ENCODE data around the gene CFB.
"Not testable (repeated sequence)": the region's sequence is repeated elsewhere in the genome, so short reads cannot be mapped to it uniquely, and the experiment has no call there.

CFB gene

GRCh38 chr6:31905041-31905440 is 40.9 kb upstream of the CFB start (continued):
- no peak for TF ChIP-seq TSHZ2 (CRISPR knock-in tag; IDR thresholded peaks at IDR 0.05)
- no peak for TF ChIP-seq ZNF8 (CRISPR knock-in tag; IDR thresholded peaks at IDR 0.05)

GRCh38 chr6:31906122-31906521 is 39.8 kb upstream of the CFB start:
- ATAC-seq, result no peak
- TF ChIP-seq ISL1 (CRISPR knock-in tag; IDR thresholded peaks at IDR 0.05), result no peak
- no peak for TF ChIP-seq TCF4 (CRISPR knock-in tag; IDR thresholded peaks at IDR 0.05; ENCODE audit: borderline replicate concordance)
- no peak for TF ChIP-seq ESRRG (CRISPR knock-in tag; IDR thresholded peaks at IDR 0.05)
- no peak for TF ChIP-seq ZNF565 (CRISPR knock-in tag; conservative IDR thresholded peaks at IDR 0.05; ENCODE audit: low read depth)
- TF ChIP-seq ZC3H10 (CRISPR knock-in tag; IDR thresholded peaks at IDR 0.05), result no peak
- no peak for TF ChIP-seq ZNF70 (CRISPR knock-in tag; IDR thresholded peaks at IDR 0.05)
- no peak for TF ChIP-seq PPARA (CRISPR knock-in tag; IDR thresholded peaks at IDR 0.05; ENCODE audit: borderline replicate concordance)
- no peak for TF ChIP-seq SNAI2 (CRISPR knock-in tag; IDR thresholded peaks at IDR 0.05)
- TF ChIP-seq ZFP30 (CRISPR knock-in tag; IDR thresholded peaks at IDR 0.05), result no peak
- no peak for TF ChIP-seq CSRNP3 (CRISPR knock-in tag; IDR thresholded peaks at IDR 0.05)

- not testable (repeated sequence) for ATAC-seq
These were observed 39.2 kb upstream of the CFB start for GRCh38 chr6:31906727-31907126.

GRCh38 chr6:31907158-31907813 is 38.6 kb upstream of the CFB start:
- ATAC-seq, result no peak
- TF ChIP-seq CSRNP3 (CRISPR knock-in tag; IDR thresholded peaks at IDR 0.05) (no peak), TOX (CRISPR knock-in tag; IDR thresholded peaks at IDR 0.05; ENCODE audit: borderline replicate concordance) (no peak), CSDC2 (CRISPR knock-in tag; IDR thresholded peaks at IDR 0.05) (no peak), ZNF8 (CRISPR knock-in tag; IDR thresholded peaks at IDR 0.05) (no peak), ZC3H10 (CRISPR knock-in tag; IDR thresholded peaks at IDR 0.05) (no peak), ZFP30 (CRISPR knock-in tag; IDR thresholded peaks at IDR 0.05) (no peak), ARNTL (CRISPR knock-in tag; IDR thresholded peaks at IDR 0.05; ENCODE audit: borderline replicate concordance, low read depth) (no peak), ZNF565 (CRISPR knock-in tag; conservative IDR thresholded peaks at IDR 0.05; ENCODE audit: low read depth) (no peak), ISL1 (CRISPR knock-in tag; IDR thresholded peaks at IDR 0.05) (no peak), BACH2 (CRISPR knock-in tag; IDR thresholded peaks at IDR 0.05; ENCODE audit: borderline replicate concordance) (no peak), ZNF70 (CRISPR knock-in tag; IDR thresholded peaks at IDR 0.05) (no peak), CREB5 (CRISPR knock-in tag; IDR thresholded peaks at IDR 0.05; ENCODE audit: low read depth) (no peak), SNAI2 (CRISPR knock-in tag; IDR thresholded peaks at IDR 0.05) (no peak), RARB (CRISPR knock-in tag; IDR thresholded peaks at IDR 0.05) (no peak), TSHZ2 (CRISPR knock-in tag; IDR thresholded peaks at IDR 0.05) (no peak), TCF4 (CRISPR knock-in tag; IDR thresholded peaks at IDR 0.05; ENCODE audit: borderline replicate concordance) (no peak), PPARA (CRISPR knock-in tag; IDR thresholded peaks at IDR 0.05; ENCODE audit: borderline replicate concordance) (no peak), OSR1 (CRISPR knock-in tag; IDR thresholded peaks at IDR 0.05) (no peak), ZFP3 (CRISPR knock-in tag; IDR thresholded peaks at IDR 0.05) (no peak)

- ATAC-seq, result not testable (repeated sequence)
These were observed 37.6 kb upstream of the CFB start for GRCh38 chr6:31908255-31908654.
